NCI-H748 treated with DMSO at 0.1 percent for 48 hours (cell line): ENCODE data around the gene RFNG.

Source experiments
- DNase-seq: peaks from one replicate; lab custom pipeline; 2025; lab: John Stamatoyannopoulos, UW

Gene RFNG

DNA sequence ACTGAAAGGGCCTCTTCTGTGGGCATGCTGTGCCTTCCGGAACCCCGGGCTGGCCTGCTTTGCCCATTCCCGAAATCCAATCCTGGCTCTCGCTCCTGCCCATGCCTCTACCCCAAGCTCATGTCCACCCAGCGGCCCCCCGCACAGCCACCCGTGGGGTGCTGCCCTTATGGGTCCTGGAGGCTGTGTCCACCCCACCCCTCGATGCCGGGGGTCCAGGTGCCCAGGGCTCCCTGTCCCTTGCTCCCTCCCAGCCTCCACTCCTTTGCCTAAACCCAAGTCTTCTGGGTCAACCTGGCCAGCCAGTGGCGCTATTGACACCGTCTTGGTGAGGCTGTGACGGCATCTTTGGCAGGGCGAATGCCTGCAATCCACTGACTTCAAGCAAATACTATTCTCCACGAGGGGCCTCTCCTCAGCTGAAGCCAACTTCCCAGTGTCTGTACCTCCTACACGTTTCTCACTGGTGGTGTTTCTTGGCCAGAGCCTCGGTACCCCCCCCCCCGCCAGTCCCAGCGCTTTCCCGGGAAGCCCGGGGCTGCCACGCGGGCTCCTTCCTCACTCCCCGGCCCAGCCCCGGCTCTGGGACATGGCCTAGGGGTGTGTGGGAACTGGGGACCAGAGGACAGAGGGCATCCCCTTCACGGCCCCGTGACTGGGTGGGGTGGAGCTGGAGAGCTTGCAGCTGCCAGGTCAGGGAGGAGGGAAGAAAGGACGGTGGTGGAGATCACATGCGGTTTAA is 26.2 kb upstream of the RFNG start:
- no peak for DNase-seq

DNA sequence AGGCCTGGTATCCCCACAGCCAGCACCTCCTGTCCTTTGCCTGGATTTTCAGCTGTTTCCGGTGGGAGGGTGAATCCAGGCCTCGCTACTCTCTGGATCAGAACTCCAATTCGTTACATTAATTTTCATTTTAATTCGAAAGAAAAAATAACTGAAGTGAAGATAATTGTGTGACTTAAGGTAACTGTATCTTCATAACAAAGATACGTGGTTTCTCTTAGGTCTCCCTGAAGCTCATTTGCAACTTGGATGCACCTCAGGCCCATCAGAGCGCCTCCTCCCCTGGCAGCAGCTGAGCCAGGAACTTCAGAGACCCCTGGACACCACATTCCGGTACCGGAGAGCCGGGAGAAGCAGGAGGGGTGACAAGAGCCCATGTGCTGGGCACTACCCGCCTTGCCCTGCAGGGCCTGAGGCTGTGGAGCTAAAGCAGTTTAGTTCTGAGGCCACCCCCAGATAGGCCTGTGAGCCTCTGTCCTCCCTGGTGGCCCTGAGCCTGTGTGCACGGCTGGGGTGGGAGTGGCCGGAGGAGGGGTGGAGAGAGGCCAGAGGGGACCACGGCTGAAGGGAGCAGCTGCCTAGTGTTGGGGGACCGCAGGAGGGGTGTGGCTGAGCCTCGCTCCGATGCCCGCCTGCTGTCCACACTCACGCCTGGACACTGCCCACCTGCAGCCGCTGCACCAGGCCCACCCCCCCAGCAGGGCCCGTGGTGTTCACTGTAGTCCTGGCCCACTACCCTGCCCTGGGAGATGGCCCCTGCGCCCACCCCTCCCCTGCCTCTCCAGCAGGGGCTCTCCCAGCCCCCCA is 25.4 kb upstream of the RFNG start:
- no peak for DNase-seq

DNA sequence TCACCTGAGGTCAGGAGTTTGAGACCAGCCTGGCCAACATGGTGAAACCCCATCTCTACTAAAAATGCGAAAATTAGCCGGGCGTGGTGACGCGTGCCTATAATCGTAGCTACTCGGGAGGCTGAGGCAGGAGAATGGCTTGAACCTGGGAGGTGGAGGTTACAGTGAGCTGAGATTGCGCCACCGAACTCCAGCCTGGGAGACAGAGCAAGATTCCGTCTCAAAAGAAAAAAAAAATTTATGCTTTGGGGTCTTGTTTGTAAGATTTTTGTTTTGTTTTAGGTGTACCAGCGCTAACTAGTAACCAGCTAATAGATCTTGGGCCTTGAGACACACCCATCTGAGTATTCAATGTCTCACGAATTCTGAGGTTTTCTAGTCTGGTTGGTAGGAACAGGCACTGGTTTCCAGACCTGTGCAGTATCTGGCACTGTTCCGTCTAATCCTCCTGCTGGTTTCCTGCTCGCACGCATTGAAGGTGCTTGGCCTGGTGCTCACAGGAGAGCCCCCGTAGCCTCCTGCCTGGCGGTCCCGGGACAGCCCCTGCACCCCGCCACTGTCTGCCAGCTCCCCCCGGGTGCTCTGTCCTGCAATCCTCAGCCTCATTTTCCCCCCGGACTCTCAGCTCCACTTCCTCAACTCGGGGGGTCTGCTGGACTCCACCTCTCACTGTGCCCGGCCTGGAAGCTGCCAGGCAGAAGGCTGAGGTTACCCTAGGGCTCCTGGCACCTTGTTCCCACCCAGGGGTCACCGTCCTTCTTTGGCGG is 24.6 kb upstream of the RFNG start:
- DNase-seq, result no peak

DNA sequence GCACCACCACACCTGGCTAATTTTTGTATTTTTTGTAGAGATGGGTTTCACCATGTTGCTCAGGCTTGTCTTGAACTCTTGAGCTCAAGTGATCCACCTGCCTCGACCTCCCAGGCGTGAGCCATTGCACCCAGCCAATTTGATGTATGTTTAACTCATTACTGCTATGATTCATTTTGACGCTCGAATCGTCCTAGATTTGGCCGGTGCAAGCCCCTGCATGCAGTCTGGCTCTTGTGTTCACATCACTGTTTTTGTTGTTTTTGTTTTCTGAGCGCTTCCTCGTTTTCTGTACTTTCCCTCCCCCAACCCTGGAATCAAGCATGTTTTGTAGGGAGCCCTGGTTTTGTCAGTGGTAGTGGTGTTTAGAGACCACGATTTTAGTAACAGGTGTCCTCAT is 21.8 kb upstream of the RFNG start:
- DNase-seq, result no peak

DNA sequence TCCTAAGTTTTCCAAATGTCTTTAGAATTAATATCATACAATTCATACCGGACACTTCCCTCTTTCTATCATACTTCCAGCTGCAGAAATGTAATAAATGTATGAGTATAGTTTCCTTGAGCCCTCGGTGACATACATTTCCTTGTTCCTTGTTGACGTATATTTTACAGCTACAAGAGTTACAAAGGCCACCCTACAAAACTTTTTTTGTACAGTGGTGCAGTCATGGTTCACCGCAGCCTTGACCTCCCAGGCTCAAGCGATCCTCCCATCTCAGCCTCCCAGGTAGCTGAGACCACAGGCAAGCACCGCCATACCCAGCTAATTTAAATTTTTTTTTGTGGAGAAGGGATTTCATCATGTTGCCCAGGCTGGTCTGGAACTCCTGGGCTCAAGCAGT is 21.2 kb upstream of the RFNG start:
- no peak for DNase-seq

DNA sequence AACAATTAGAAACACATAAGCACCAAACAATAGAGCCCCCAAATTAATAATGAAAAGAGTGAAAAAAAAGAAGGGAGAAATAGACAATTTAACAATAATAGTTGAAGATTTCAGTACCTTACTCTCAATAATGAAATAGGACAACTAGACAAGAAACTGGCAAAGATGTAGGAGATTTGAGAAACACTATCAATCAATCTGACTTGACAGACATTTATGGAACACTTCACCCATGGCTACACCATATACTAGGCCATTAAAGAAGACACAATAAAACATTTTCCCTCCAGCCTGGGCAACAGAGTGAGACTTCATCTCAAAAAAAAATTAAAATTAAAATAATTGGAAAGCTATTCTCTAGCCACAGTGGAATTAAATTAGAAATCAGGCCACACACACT is 19.0 kb upstream of the RFNG start:
- no peak for DNase-seq

DNA sequence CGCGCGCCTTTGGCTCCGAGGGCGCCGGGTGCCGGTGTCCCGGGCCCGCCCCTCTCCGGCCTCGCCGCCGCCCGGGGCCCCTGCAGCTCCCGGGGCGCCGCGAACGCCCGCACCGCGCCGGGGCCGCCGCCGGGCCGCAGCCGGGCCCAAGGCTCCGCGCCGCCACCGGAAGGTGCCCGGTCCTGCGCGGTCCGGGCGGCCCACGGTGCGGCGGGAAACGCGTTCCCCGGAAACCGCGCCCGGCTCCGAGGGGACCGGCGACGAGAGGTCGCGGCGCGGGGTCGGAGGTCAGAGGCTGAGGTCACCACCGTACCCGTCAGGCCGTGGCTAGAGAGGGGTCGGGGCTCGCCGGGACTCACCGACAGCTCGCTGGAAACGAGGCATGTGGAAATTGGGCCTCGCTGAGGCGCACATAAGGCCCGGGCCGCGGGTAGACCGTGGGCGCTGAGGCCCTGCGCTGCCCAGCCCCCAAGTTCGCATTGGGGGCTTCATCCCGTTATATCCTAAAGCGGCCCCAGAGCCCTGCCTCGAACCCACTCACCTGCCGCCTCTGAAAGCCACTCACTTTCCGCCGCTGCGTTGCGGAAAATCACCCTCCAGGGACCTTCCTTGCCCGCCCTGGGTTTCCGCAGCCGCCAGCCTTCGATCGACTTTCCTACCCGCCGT is 14.2 kb upstream of the RFNG start, which contains the start of gene DUS1L:
TSS of gene DUS1L (minus strand) at position 167 of the 666 bp plus-strand sequence. CDS start 745 bp downstream, outside the sequence.
- no peak for DNase-seq

DNA sequence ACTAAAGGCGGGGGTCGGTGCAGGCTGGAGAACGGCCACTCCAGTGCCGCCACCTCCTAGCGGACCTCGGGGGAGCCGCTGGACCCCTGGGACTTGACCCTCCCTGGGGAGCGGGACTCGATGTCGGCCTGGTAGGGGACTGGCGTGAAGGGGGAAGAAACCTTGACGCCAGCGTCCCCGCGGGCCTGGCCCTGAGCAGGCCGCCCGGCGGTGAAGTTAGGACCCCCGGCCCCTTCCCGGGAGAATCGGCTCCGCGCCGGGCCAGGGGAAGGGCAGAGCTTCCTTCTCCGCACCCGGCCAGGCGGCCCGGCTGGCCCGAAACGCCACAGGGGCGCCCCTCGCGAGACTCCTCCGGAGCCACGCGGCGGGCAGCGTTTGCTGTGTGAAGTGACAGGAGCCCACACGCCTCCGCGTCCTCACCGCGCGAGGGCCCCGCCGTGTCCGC is 13.6 kb upstream of the RFNG start:
- DNase-seq, result no peak

DNA sequence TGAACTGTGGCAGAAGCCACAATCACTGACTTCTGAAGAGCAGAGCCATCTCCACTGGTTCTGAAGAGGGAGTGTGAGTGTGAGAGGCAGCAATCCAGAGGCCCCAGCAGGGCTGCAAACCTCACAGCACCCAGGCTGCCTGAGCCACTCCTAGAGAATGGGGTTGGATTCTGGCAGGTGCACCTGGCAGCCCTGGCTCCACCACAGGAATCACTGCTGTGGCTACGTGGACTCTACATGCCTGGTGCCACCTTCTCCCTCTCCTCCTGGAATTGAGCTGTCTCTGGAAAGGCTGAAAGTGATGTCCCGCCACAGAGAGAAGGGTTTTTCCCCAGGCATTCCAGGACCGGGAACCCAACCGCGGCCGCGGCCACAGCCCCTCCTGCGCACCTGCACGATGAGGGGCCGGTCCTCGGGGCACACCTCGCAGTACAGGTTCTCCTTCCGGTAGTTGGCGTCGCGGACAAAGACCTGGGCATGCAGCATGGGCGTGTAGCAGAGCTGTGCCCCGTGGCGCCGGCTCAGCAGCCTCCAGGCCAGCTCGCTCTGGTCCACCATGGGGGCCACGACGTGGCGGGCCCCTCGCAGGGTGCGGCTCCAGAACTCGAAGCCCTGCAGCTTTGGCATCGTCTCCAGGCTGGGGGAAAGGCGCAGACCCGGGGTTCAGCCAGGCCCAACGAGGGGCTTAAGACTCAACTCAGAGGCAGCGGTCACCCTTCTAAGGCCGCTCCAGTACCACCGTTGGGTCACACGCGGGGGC is 13.0 kb upstream of the RFNG start:
- DNase-seq, result no peak

DNA sequence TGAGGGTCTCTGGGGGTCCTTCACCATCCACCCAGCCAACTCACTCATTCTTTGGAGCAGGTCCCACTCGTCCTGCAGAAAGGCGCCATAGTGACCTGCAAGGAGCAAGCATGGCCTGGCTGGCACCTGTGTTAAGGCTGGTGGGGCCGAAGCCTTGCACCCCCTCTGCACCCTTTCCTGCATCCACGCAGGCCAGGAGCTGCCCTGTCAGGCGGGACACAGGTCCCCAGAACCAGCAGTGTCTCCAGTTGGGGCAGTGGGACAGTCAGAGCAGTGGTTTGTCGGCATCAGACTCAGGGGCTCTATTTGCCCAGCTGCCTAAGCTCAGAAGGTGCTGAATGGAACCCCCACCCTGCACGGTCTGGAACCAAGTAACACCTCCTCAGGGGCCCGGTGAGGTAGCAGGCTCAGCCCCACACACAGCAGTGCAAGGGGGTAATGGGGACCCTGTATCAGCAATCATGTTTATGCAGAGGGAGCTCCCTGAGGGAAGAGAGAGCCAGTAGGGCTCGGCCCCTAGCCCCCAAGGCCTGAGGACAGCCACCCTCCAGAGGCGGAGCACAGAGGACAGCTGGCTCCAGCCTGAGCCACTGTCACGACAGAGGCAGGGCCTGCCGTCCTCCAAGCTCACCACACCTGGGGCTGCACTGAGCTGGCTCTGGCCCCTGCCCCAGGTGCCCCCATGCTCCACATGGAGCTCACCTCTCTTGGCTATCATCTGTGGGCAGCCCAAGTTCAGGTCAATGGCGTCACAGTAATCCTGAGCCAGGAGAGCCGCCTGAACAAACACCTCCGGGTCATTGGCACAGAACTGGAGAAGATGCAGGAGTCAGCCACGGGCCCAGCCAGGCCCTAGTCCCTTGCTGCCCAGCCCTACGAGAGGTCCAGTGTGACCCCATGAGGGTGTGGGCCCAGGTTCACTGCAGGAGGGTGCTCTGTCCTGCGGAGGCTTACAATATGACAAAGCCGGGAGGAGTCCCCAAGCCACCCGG is 12.1 kb upstream of the RFNG start:
- no peak for DNase-seq

DNA sequence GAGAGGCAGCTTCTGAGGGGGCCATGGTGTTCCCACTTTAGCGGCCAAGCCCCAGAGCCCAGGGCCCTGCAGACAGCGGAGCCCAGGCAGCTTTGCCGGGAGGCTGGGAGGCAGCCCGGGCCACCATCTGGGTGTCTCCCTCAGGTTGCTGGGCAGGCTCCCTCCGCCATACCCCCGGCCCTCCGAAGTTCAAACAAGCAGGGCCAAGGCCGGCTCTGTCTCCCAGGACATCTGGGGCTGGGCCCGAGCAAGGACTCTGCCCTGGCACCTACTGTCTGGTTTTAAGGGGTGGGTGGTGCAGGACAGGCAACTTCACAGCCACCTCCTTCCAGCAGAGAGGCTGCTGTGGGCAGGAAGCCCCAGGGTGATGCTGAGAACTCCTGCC is 11.4 kb upstream of the RFNG start:
- no peak for DNase-seq

DNA sequence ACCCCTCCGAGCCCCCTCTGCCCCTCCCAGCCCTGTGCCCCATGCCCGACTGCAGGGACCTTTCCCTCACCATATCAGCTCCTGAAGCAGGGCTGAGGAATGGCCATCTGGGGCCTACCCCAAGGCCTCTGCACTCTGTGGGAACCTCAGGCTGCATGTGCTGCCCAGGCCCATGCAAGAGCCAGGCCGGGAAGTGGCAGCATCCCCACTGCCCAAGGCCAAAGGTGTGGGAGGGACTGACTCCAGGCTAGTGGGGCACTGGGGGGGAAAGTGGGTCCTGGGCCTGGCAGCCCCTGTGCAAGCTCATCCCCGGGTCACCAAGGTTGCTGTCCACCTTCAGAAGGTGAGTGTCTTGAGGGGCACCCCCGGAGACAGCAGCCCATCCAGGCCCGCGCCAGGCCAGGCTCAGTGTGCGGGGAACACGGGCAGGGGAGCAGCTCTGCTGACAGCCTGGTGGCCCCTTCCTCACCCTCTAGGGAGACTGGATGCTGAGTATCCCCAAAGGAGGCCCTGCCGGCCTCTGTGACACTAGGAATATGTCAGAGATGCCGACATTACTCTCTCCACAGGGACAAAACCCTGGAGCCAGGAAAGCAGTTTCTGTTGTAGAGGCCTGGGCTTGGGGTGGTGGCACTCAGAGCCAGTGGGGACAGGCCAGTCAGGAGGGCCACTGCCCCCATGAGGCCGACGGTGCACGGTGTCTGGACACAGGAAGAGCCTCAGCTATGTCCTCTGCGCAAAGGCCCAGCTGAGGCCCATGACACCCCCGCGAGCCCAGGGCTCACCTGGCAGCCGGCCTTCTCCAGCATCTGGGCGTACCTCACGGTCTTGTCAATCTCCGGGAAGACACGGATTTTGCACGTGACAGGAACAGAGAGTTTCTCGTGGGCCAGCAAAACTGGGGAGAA is 10.7 kb upstream of the RFNG start:
- DNase-seq, result no peak

DNA sequence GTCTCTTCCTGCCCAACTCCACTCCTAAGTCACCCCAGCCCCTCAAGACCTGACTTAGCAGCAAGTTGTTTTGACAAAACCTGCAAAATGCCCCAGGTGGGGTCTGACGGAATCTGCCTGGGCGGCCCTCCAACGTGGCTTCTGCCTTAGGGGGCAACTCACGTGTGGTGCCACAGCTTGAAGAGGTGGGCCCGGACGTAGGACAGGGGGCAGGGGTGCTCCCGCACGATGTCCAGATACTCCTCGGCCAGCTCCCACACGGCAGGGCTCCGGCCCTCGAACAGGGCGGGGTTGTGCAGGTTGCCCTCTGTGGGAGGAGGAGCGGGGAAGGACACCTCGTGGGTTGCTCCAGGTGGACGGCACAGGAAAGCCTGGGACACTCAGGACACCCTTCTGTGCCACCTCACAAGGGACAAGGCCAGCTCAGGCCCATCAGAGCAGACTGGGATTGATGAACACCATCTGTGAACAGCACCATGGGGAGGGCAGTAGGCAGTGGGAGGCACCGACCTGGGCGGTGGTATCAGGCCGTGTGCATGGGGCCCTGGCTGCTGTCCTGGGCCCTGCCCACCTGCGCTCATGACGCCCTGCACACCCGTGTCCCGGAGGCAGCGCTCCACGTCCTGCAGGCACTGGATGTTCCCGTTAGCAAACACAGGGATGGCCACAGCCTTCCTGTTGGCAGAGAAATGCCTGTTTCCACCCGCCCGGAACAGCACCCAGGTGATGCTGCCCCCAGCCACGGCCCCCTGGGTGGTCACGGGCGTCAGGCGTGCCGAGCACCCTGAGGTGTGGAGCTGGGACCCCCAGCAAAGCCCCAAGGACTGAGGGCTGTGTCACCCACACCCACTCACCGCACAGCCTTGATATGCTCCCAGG is 9.7 kb upstream of the RFNG start:
- DNase-seq, result no peak

DNA sequence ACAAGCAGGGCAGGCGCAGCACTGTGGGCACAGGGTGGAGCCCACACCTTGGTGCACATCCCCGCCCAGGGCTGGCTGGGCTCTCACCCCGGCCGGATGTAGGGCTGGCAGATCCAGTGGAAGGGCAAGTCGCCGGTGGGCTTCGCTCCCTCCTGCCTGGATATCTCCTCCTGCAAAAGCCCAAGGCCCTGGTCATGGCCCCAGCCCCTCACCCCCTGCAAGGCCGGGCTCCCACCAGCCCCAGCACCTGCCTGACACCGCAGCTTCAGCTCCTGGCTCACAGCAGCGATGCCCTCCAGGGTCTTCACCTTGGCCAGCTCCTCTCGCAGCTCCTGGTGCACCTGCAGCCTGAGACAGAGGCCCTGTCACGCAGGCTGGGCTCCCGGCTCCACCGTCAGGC is 9.0 kb upstream of the RFNG start:
- no peak for DNase-seq

DNA sequence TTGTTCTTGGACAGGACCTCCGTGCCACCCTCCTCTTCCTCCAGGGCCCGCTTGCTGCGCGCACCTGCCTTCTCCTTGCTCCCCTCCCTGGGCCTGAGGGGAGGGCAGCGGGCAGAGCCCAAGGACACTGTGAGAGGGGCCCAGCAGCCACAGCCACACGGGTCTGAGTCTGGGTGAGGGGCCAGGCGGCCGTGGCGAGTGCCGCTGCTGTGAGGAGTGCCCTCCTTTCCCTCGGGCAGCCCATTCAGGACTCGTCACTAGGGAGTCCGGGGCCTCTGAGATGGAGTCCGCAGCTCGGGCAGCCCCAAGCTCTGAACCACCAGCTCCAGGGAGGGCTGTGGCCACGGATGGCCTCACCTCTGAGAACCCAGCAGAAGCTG is 8.4 kb upstream of the RFNG start:
- no peak for DNase-seq

DNA sequence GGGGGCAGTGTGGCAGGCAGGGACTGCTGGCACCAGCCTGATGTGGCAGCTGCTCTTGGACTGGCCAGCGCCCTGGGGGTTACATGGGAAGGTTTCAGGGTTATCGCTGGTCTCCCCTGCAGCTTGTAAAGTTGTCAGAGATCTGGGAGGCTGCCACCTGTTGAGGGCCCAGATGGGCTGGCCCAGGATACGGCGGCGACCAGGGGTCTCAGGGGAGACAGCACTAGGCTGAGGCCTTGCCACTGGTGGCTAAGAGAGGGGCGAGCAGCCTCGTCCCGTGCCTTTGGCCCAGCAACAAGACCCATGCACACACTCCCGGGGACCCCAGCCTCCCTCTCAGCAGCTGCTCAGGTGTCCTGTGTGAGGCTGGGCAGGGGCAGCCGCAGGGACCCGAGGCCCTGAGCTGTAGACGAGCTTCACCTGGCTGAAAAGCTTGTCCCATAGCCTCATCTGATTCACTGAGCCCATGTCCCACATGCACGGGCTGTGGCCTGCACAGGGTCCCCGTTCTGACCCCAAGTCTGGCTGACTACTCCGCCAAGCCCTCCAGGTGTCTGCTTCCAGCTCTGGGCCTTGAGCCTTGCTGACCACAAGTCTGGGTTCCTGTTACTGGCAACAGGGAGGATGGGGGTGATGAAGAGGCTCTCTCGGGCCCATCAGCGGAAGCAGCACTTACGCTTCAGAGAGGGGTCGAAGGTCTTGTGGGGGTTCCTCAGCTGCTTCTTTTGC is 7.8 kb upstream of the RFNG start:
- no peak for DNase-seq

DNA sequence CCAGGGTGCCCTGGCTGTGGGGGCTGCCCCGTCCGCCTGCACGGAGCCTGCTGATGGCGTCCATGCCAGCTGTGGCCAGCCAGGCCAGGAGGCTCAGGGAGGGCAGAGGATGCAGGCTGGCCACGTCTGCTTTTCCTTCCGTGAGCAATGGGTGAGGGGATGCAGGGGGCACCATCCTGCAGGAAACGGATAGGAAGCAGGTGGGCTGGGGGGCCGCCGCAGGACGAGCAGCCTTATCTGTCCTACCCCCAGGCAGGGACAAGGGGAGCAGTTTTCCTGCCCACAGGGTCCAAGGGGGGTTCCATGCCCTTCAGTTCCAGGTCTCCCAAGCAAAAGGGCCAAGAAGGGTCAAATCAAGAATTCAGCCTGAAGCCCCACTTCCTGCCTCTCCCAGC is 7.2 kb upstream of the RFNG start:
- no peak for DNase-seq
